Body of pancreas (tissue), 4 donors: ENCODE results near the gene GH1.

Experiments used
- CTCF ChIP-seq, 7 experiments: fragments of 450-650 bp in 4 of 7; fragments of 200-600 bp in 3 of 7; sonication (generic) in 3 of 7; IDR thresholded peaks; one replicate each; pipeline ENCODE4 v1.5.1; 2016 to 2019; ENCODE audit warnings: antibody characterized with exemption in 7 of 7
- POLR2A ChIP-seq, 3 donors: fragments of 450-650 bp; IDR thresholded peaks; one replicate each; pipeline ENCODE4 v1.6.1; 2016; ENCODE audit warnings: antibody characterized with exemption in 3 of 3, mild to moderate bottlenecking in 2 of 3

GRCh38 chr17:63963123-63963522, 44.5 kb upstream of the GH1 start:
- TF ChIP-seq CTCF (IDR thresholded peaks at IDR 0.05) (no peak), POLR2A (IDR thresholded peaks at IDR 0.05) (no peak)
